SU-DHL-6 (cell line): ENCODE results near the gene ALPI.
"Not testable (repeated sequence)": the region's sequence is repeated elsewhere in the genome, so short reads cannot be mapped to it uniquely, and the experiment has no call there.

Experiments used
- CTCF ChIP-seq: fragments of 200-600 bp; sonication (generic); IDR thresholded peaks from one replicate; pipeline ENCODE4 v1.5.1; 2017; ENCODE audit warnings: antibody characterized with exemption, mild to moderate bottlenecking, low read length, moderate library complexity; ENCODE audit not compliant: insufficient read depth, poor library complexity, severe bottlenecking
- EZH2phosphoT487 ChIP-seq: fragments of 200-600 bp; sonication (generic), shearing (Covaris generic); conservative IDR thresholded peaks from 2 replicates; pipeline ENCODE4 v1.6.1; 2018; ENCODE audit warnings: mild to moderate bottlenecking, antibody characterized with exemption, low read length, moderate library complexity, mixed read lengths

- TF ChIP-seq CTCF, EZH2phosphoT487: not testable (repeated sequence)
Measured at GRCh38 chr2:232445149-232445885, 10.6 kb upstream of the ALPI start.
